ENCODE measurements around the gene TPI1.

Gene TPI1

DNA sequence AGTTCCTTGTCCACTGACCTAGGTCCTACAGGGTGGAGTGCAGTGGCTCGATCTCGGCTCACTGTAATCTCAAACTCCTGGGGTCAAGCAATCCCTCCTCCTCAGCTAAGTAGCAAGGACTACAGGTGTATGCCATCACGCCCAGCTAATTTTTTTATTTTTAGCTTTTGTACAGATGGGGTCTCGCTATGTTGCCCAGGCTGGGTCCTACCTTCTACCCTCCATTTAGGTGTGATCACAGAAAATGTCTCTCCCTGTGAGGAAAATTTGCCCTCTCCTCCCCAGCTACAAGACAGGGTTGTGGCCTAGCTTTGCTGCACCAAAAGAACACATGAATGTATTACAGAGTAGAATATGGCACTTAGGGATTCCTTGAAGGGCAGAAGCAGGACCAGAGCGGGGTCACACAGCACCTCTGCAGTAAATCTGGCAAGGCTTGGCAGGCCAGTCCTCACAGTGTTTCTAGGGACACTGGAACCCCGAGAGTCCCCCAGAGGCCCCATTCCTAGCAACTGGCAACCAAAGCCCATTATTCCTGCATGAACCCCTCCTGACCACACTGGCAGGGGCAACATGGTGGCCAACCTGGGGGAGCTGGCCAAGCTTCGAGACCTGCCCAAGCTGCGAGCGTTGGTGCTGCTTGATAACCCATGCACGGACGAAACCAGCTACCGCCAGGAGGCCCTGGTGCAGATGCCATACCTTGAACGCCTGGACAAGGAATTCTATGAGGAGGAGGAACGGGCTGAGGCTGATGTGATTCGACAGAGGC is 45.0 kb downstream of the TPI1 start:
- no peaks in the 10 kb centered on the region for H3K27me3 ChIP-seq (ENCODE audit: control insufficient read depth, insufficient read depth, low read length)
- no peak overlapping the region for H3K27ac ChIP-seq (ENCODE audit: low read length)
- peaks cover 5% of the 10 kb centered on the region; the same call in 1 of the 2 replicates for H3K4me1 ChIP-seq (ENCODE audit: control insufficient read depth, insufficient read depth, low read length)
- H3K4me3 ChIP-seq (ENCODE audit: low read length): no peak overlapping the region
- no peaks in the 10 kb centered on the region for H3K9me3 ChIP-seq (ENCODE audit: control insufficient read depth, insufficient read depth, low read length)
- peaks cover 11% of the 10 kb centered on the region for H3K36me3 ChIP-seq (ENCODE audit: control insufficient read depth, insufficient read depth, low read length)
- DNase-seq (ENCODE audit: low read depth, low spot score): no peak
- WGBS (ENCODE audit: insufficient coverage, insufficient read length): no CpG with 5 or more reads among the region's 15 CpGs

DNA sequence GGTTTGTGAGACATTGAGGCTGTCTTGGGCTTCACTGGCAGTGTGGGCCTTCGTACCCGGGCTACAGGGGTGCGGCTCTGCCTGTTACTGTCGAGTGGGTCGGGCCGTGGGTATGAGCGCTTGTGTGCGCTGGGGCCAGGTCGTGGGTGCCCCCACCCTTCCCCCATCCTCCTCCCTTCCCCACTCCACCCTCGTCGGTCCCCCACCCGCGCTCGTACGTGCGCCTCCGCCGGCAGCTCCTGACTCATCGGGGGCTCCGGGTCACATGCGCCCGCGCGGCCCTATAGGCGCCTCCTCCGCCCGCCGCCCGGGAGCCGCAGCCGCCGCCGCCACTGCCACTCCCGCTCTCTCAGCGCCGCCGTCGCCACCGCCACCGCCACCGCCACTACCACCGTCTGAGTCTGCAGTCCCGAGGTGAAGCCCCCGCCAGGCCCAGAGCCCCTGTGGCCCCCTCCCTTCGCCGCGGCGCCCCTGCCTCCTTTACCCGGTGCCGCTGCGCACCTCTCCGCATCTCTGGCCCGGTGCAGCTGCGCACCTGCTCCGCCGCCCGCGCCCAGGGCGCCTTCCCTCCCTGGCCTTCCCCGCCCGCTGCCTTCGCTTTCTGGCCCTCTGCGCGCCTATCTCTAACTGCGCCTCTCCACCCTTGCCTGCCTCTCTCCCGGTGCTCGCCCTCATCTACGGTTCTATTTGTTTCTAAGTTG is 47.1 kb downstream of the TPI1 start, which contains the start of gene ENO2:
ENO2 (plus strand) TSS at position 335 of the 701 bp plus-strand sequence. CDS start 1,253 bp downstream, outside the sequence.
- WGBS (ENCODE audit: insufficient coverage, insufficient read length): no CpG with 5 or more reads among the region's 68 CpGs
- Histone ChIP-seq H3K36me3 (ENCODE audit: control insufficient read depth, insufficient read depth, low read length) (peaks cover 13% of the 10 kb centered on the region), H3K9me3 (ENCODE audit: control insufficient read depth, insufficient read depth, low read length) (no peaks in the 10 kb centered on the region), H3K4me3 (ENCODE audit: low read length) (peak within 1 kb of the TSS; percentile 89), H3K27me3 (ENCODE audit: control insufficient read depth, insufficient read depth, low read length) (no peaks in the 10 kb centered on the region), H3K27ac (ENCODE audit: low read length) (no peak within 1 kb of the TSS), H3K4me1 (ENCODE audit: control insufficient read depth, insufficient read depth, low read length) (peaks cover 5% of the 10 kb centered on the region; the same call in 1 of the 2 replicates)
- DNase-seq (ENCODE audit: low read depth, low spot score): no peak

DNA sequence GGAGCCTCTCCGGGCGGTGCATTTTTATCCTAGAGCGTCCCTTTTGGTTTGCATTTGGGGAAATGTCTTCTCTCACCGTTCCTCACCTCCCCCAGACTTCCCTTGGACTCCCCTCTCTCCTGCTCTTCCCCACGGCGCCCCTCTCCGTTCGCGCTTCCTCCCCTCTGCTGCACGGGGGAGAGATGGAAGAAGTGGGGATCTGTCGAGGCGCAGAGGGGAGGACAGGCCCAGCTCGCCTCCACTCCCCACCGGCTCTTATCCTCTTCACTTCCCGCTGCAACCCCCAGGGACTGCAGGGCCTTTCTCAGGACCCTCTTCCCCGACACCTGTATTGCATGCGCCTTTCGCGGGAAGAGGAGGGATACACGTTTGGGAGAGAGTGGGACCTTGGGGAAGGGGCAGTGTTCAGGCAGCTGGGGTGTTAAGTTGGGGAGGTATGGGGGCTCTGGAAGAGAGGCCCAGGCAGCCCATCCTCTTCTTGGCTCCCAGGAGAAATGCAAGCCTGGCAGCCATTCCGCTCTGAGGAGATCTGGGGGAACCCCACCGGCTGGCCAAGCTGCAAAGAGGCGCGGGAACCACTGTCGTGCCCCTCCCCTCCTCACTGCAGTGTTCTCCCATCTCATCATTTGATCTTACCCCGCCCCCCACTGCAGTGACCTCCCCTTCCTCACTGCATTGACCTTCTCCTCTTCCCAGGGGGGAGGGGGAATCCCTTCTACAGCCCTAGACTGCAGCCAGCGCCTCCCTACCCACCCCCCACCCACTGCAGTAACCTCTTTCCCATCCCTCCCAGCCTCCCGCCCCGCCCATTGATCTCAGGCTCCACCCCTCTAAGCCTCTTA is 47.8 kb downstream of the TPI1 start:
- no peaks in the 10 kb centered on the region for H3K9me3 ChIP-seq (ENCODE audit: control insufficient read depth, insufficient read depth, low read length)
- peaks cover 13% of the 10 kb centered on the region for H3K36me3 ChIP-seq (ENCODE audit: control insufficient read depth, insufficient read depth, low read length)
- peak overlapping the region; percentile 89 for H3K4me3 ChIP-seq (ENCODE audit: low read length)
- H3K27ac ChIP-seq (ENCODE audit: low read length): no peak overlapping the region
- no CpG with 5 or more reads among the region's 29 CpGs for WGBS (ENCODE audit: insufficient coverage, insufficient read length)
- no peak for DNase-seq (ENCODE audit: low read depth, low spot score)
- no peaks in the 10 kb centered on the region for H3K27me3 ChIP-seq (ENCODE audit: control insufficient read depth, insufficient read depth, low read length)
- peaks cover 5% of the 10 kb centered on the region; the same call in 1 of the 2 replicates for H3K4me1 ChIP-seq (ENCODE audit: control insufficient read depth, insufficient read depth, low read length)

- H3K36me3 ChIP-seq (ENCODE audit: control insufficient read depth, insufficient read depth, low read length): peaks cover 13% of the 10 kb centered on the region
- H3K4me3 ChIP-seq (ENCODE audit: low read length): no peak overlapping the region
- no CpG with 5 or more reads among the region's 14 CpGs for WGBS (ENCODE audit: insufficient coverage, insufficient read length)
Observed at GRCh38 chr12:6915789-6916285, 48.5 kb downstream of the TPI1 start.

DNA sequence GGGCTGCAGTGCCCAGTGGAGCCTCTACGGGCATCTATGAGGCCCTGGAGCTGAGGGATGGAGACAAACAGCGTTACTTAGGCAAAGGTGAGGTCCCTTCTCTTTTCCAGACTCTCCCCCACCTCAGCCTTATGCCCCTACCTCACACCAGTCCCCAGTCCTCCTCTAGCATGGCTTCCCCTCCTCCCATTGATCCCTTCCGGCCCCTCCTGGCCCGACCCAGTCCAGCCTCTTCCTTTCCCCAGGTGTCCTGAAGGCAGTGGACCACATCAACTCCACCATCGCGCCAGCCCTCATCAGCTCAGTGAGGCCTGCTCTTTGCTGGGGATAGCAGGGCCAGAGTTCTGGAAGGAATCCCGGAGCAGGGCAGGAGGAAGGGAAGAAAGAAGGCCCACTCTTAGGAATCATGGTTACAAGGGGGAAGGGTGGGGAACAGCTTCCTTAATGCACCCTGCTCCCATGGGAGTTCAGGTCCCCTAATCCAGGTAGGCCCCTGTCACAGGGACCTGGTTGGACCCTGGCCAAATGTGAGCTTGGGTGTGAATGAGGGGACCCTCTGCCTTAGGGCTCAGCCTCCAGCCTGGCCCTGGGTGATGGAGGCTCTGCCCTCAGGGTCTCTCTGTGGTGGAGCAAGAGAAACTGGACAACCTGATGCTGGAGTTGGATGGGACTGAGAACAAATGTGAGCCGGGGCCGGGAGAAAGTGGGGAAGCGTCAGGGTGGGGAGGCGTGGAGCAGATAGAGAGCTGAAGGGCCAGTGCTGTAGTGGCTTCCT is 49.3 kb downstream of the TPI1 start:
- Histone ChIP-seq H3K27me3 (ENCODE audit: control insufficient read depth, insufficient read depth, low read length) (no peaks in the 10 kb centered on the region), H3K4me1 (ENCODE audit: control insufficient read depth, insufficient read depth, low read length) (peaks cover 5% of the 10 kb centered on the region; the same call in 1 of the 2 replicates), H3K4me3 (ENCODE audit: low read length) (no peak overlapping the region), H3K9me3 (ENCODE audit: control insufficient read depth, insufficient read depth, low read length) (no peaks in the 10 kb centered on the region), H3K36me3 (ENCODE audit: control insufficient read depth, insufficient read depth, low read length) (peaks cover 16% of the 10 kb centered on the region), H3K27ac (ENCODE audit: low read length) (no peak overlapping the region)
- no peak for DNase-seq (ENCODE audit: low read depth, low spot score)
- WGBS (ENCODE audit: insufficient coverage, insufficient read length): no CpG with 5 or more reads among the region's 11 CpGs

More at GRCh38 chr12:6915789-6916285, 48.5 kb downstream of the TPI1 start:
- H3K4me1 ChIP-seq (ENCODE audit: control insufficient read depth, insufficient read depth, low read length): peaks cover 5% of the 10 kb centered on the region; the same call in 1 of the 2 replicates
- H3K9me3 ChIP-seq (ENCODE audit: control insufficient read depth, insufficient read depth, low read length): no peaks in the 10 kb centered on the region
- no peak for DNase-seq (ENCODE audit: low read depth, low spot score)
- H3K27ac ChIP-seq (ENCODE audit: low read length): no peak overlapping the region
- H3K27me3 ChIP-seq (ENCODE audit: control insufficient read depth, insufficient read depth, low read length): no peaks in the 10 kb centered on the region

GRCh38 chr12:6917491-6918231 is 50.3 kb downstream of the TPI1 start:
- peaks cover 20% of the 10 kb centered on the region for H3K36me3 ChIP-seq (ENCODE audit: control insufficient read depth, insufficient read depth, low read length)
- WGBS (ENCODE audit: insufficient coverage, insufficient read length): 100% methylated on average over 2 of the region's 14 CpGs
- no peak overlapping the region for H3K27ac ChIP-seq (ENCODE audit: low read length)
- peaks cover 5% of the 10 kb centered on the region; the same call in 1 of the 2 replicates for H3K4me1 ChIP-seq (ENCODE audit: control insufficient read depth, insufficient read depth, low read length)
- no peaks in the 10 kb centered on the region for H3K9me3 ChIP-seq (ENCODE audit: control insufficient read depth, insufficient read depth, low read length)
- no peaks in the 10 kb centered on the region for H3K27me3 ChIP-seq (ENCODE audit: control insufficient read depth, insufficient read depth, low read length)
- no peak overlapping the region for H3K4me3 ChIP-seq (ENCODE audit: low read length)
- no peak for DNase-seq (ENCODE audit: low read depth, low spot score)

- no peaks in the 10 kb centered on the region for H3K9me3 ChIP-seq (ENCODE audit: control insufficient read depth, insufficient read depth, low read length)
- H3K36me3 ChIP-seq (ENCODE audit: control insufficient read depth, insufficient read depth, low read length): peaks cover 20% of the 10 kb centered on the region
- H3K27me3 ChIP-seq (ENCODE audit: control insufficient read depth, insufficient read depth, low read length): no peaks in the 10 kb centered on the region
- WGBS (ENCODE audit: insufficient coverage, insufficient read length): no CpG with 5 or more reads among the region's 7 CpGs
- H3K4me1 ChIP-seq (ENCODE audit: control insufficient read depth, insufficient read depth, low read length): 0 out of 2 replicates have a peak, but pooled peaks cover 1% of the 10 kb centered on the region
- no peak overlapping the region for H3K27ac ChIP-seq (ENCODE audit: low read length)
- DNase-seq (ENCODE audit: low read depth, low spot score): no peak
- no peak overlapping the region for H3K4me3 ChIP-seq (ENCODE audit: low read length)
Observed at GRCh38 chr12:6919588-6919987, 52.3 kb downstream of the TPI1 start.
